ENCODE results near the gene ST8SIA4. TPM values are rescaled to one million over a fixed set of nuclear protein-coding genes. Genes with fewer than 3 reads are reported as not detected.
A peak's percentile ranks its signal among the peaks of the same experiment; 100 is the strongest.

ST8SIA4 gene
- total RNA-seq (2021; ENCODE audit: unreplicated experiment) (not detected), Bru-seq, nascent RNA (percentile 4 among the genes with signal in this experiment), BruChase-seq, experiment 1, labeled RNA remaining after a 6-hour chase (not detected), BruChase-seq, experiment 2, labeled RNA remaining after a 2-hour chase (percentile 1 among the genes with signal in this experiment)
- polyA plus RNA-seq (2012): not detected in 2 replicates
- long read RNA-seq: 0 reads

DNA sequence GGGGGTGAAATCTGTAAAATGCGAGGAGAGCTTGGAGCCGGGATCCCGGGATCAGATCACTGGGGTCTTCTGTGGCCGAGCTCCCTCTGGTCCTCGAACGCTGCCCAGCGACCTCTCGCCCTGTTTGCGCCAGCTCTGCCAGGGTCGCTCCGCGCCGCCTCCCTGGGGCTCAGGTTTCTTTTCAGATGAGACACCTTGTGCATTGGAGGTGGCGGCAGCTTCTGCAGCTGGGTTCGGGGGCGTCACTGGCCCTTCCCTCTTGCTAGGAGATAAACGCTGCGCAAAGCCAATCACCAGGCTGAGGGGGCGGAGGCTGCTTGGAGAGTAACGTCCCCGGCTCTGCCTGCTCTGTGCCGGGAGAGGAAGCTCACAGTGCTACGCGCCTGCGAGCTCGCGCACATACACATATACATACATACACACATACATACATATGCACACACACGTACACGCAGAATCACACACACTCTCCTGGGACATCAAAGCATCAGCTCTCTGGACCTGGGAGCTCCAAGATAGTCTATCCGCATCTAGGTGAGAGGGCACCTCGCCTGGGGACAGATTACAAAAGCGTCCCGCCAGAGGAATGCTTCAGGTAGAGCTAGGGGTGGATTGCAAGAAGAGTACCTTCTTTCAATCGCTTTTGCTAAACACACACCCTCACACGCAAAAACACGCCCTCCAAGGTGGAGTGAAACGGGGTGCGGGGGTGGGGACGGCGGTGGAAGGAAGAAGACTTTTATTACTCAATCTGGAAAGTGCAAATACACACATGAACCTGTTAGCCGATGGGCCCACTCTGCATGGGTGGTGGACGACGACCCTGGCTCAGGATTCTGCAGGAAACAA lies at the start of gene ST8SIA4:
Gene ST8SIA4 (minus strand): TSS at position 244 of the 849 bp plus-strand sequence. CDS start 327 bp downstream, outside the sequence.
- ChIA-PET CTCF (no interaction called here), RAD21 (ENCODE audit: low non-redundant PET in 1 of 2, low total read pairs in 2 of 2, uncharacterized antibody in 2 of 2, unreplicated experiment in 2 of 2) (no interaction called here), POLR2A (no interaction called here)
- ATAC-seq (no peak), DNase-seq (ENCODE audit: low read depth, low spot score) (no peak)
- Histone ChIP-seq H2AFZ (ENCODE audit: low read depth, low read length, poor library complexity, severe bottlenecking) (no peak within 1 kb of the TSS), H3K79me2 (ENCODE audit: insufficient read depth, low read length) (no peaks in the 10 kb centered on the region), H3K9ac (ENCODE audit: low read length) (no peak within 1 kb of the TSS), H3K4me1 (ENCODE audit: control insufficient read depth in 1 of 2, insufficient read depth in 2 of 2, low read length in 2 of 2) (no peaks in the 10 kb centered on the region), H3K27me3 (ENCODE audit: insufficient read depth, low read length) (no peaks in the 10 kb centered on the region), H3K36me3 (ENCODE audit: control insufficient read depth in 1 of 2, insufficient read depth in 2 of 2, low read length in 2 of 2) (no peaks in the 10 kb centered on the region), H4K20me1 (ENCODE audit: insufficient read depth) (no peaks in the 10 kb centered on the region), H3K9me3 (ENCODE audit: control insufficient read depth in 1 of 2, insufficient read depth in 1 of 2, low read depth in 1 of 2, low read length in 2 of 2) (no peaks in the 10 kb centered on the region), H3K4me2 (ENCODE audit: low read length) (no peak within 1 kb of the TSS), H3K9me2 (ENCODE audit: insufficient read depth) (no peaks in the 10 kb centered on the region), H3K27ac (ENCODE audit: low read depth, low read length) (no peak within 1 kb of the TSS), H3K4me3 (replicated peaks in 1 of 2; ENCODE audit: low read depth in 1 of 2, low read length in 2 of 2) (no peak within 1 kb of the TSS)
- TF ChIP-seq RAD21 (IDR thresholded peaks at IDR 0.05; ENCODE audit: low read depth) (no peak), SIN3A (IDR thresholded peaks at IDR 0.05; ENCODE audit: low read depth) (no peak), JUND (IDR thresholded peaks at IDR 0.05) (no peak), FOSL1 (IDR thresholded peaks at IDR 0.05; ENCODE audit: low read depth) (no peak), CEBPB (IDR thresholded peaks at IDR 0.05; ENCODE audit: low read depth) (no peak), EZH2phosphoT487 (IDR thresholded peaks at IDR 0.05; ENCODE audit: borderline replicate concordance) (no peak), CTCF (IDR thresholded peaks at IDR 0.05 in 2 of 3, conservative IDR thresholded peaks at IDR 0.05 in 1 of 3; ENCODE audit: borderline replicate concordance in 1 of 3, insufficient read depth in 1 of 3, low read depth in 2 of 3, low read length in 2 of 3) (no peak)
- TF ChIP-seq, protein P1, sequence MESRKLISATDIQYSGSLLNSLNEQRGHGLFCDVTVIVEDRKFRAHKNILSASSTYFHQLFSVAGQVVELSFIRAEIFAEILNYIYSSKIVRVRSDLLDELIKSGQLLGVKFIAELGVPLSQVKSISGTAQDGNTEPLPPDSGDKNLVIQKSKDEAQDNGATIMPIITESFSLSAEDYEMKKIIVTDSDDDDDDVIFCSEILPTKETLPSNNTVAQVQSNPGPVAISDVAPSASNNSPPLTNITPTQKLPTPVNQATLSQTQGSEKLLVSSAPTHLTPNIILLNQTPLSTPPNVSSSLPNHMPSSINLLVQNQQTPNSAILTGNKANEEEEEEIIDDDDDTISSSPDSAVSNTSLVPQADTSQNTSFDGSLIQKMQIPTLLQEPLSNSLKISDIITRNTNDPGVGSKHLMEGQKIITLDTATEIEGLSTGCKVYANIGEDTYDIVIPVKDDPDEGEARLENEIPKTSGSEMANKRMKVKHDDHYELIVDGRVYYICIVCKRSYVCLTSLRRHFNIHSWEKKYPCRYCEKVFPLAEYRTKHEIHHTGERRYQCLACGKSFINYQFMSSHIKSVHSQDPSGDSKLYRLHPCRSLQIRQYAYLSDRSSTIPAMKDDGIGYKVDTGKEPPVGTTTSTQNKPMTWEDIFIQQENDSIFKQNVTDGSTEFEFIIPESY (IDR thresholded peaks at IDR 0.05; ENCODE audit: extremely low read depth, insufficient replicate concordance, low read length): no peak
- TF ChIP-seq, protein P2, sequence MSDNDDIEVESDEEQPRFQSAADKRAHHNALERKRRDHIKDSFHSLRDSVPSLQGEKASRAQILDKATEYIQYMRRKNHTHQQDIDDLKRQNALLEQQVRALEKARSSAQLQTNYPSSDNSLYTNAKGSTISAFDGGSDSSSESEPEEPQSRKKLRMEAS (IDR thresholded peaks at IDR 0.05): no peak
- no TSS peak for BruUV-seq (replicated peaks)
- intact Hi-C loops (cut with micrococcal nuclease): no loop called here
